HCT116 (cell line): Measurements from ENCODE around the gene EEPD1. TPM values are rescaled to one million over a fixed set of nuclear protein-coding genes. Genes with fewer than 3 reads are reported as not detected.
"Not testable (repeated sequence)": the region's sequence is repeated elsewhere in the genome, so short reads cannot be mapped to it uniquely, and the experiment has no call there.

Experiments
- ATAC-seq: fragments of 200-7000 bp; cut with Tn5 transposase; 2 replicates; pipeline ENCODE4 v1.9.1; 2020; ENCODE audit warnings: mild to moderate bottlenecking, moderate library complexity
- BruUV-seq: library from RNA; stranded (reverse); fragments of 400-500 nt; replicated peaks from 2 replicates; lab custom pipeline; 2021; lab: Mats Ljungman, UMichigan
- CTCF ChIA-PET: fragments of 300-600 bp; sonication (Branson Sonifier 250); formaldehyde crosslinking; loops from one replicate; lab custom pipeline; 2021; ENCODE audit warnings: antibody characterized with exemption; lab: Charles Lee
- POLR2A ChIA-PET: fragments of 300-600, 350-600 bp; sonication (Branson Sonifier 250); formaldehyde crosslinking; loops from one replicate; lab custom pipeline; 2021; ENCODE audit warnings: antibody characterized with exemption; lab: Charles Lee
- RAD21 ChIA-PET, 2 experiments: fragments of 300-600 bp; sonication (Branson Sonifier 250); formaldehyde crosslinking; loops; one replicate each; lab custom pipeline; 2023; ENCODE audit warnings: low total read pairs in 2 of 2; ENCODE audit not compliant: uncharacterized antibody in 2 of 2, unreplicated experiment in 2 of 2, low non-redundant PET in 1 of 2; lab: Charles Lee
- DNase-seq: peaks from one replicate; pipeline ENCODE4 v3.0.0-alpha.2; 2010; ENCODE audit warnings: low read depth, low spot score
- H2AFZ ChIP-seq: fragments of 200-600 bp; shearing (Covaris generic), sonication (generic); 2 replicates; pipeline ENCODE4 v1.6.1; 2017; ENCODE audit warnings: low read depth, mixed run types, mixed read lengths, antibody characterized with exemption, low read length; ENCODE audit not compliant: poor library complexity, severe bottlenecking
- H3K27ac ChIP-seq: 2 replicates; pipeline ENCODE4 v1.5.1; 2012; ENCODE audit warnings: low read depth, low read length
- H3K27me3 ChIP-seq: fragments of 200-600 bp; sonication (generic); 2 replicates; pipeline ENCODE4 v1.6.1; 2016; ENCODE audit warnings: mixed run types, low read length, mixed read lengths; ENCODE audit not compliant: insufficient read depth
- H3K36me3 ChIP-seq, 2 experiments: fragments of 200-500 bp in 1 of 2; fragments of 200-600 bp in 1 of 2; sonication (Bioruptor generic) in 1 of 2; sonication (generic) in 1 of 2; 2 replicates each; pipeline versions ENCODE4 v1.5.1 to v1.6.1; 2014 to 2016; ENCODE audit warnings: low read length in 2 of 2, inconsistent platforms in 1 of 2, mixed read lengths in 1 of 2, mixed run types in 1 of 2; ENCODE audit not compliant: insufficient read depth in 2 of 2, control insufficient read depth in 1 of 2
- H3K4me1 ChIP-seq, 2 experiments: fragments of 200-600 bp in 1 of 2; sonication (generic) in 1 of 2; 2 replicates each; pipeline versions ENCODE4 v1.5.1 to v1.6.1; 2012 to 2017; ENCODE audit warnings: low read length in 2 of 2, inconsistent platforms in 1 of 2, mild to moderate bottlenecking in 1 of 2, mixed read lengths in 1 of 2, mixed run types in 1 of 2, moderate library complexity in 1 of 2; ENCODE audit not compliant: insufficient read depth in 2 of 2, control insufficient read depth in 1 of 2
- H3K4me2 ChIP-seq: fragments of 200-600 bp; sonication (generic); 2 replicates; pipeline ENCODE4 v1.6.1; 2017; ENCODE audit warnings: mixed run types, low read length, mixed read lengths
- H3K4me3 ChIP-seq, 2 experiments: fragments of 200-600 bp in 1 of 2; sonication (generic) in 1 of 2; replicated peaks in 1 of 2; 2 replicates each; pipeline ENCODE4 v1.5.1; 2011 to 2016; ENCODE audit warnings: low read length in 2 of 2, control low read depth in 1 of 2, low read depth in 1 of 2, mild to moderate bottlenecking in 1 of 2, mixed read lengths in 1 of 2, mixed run types in 1 of 2
- H3K79me2 ChIP-seq: fragments of 200-600 bp; sonication (generic); 2 replicates; pipeline ENCODE4 v1.6.1; 2017; ENCODE audit warnings: mild to moderate bottlenecking, mixed run types, low read length, moderate library complexity, mixed read lengths; ENCODE audit not compliant: insufficient read depth
- H3K9ac ChIP-seq: fragments of 200-600 bp; sonication (generic); 2 replicates; pipeline ENCODE4 v1.6.1; 2016; ENCODE audit warnings: low read length, mixed read lengths
- H3K9me2 ChIP-seq: fragments of 200-600 bp; sonication (generic), shearing (Covaris generic); 2 replicates; pipeline ENCODE4 v1.6.1; 2017; ENCODE audit warnings: mixed run types, mild to moderate bottlenecking, moderate library complexity; ENCODE audit not compliant: insufficient read depth
- H3K9me3 ChIP-seq, 2 experiments: fragments of 200-500 bp in 1 of 2; fragments of 200-600 bp in 1 of 2; sonication (Bioruptor generic) in 1 of 2; sonication (generic) in 1 of 2; 2 replicates each; pipeline ENCODE4 v1.6.1; 2014 to 2017; ENCODE audit warnings: low read length in 2 of 2, mixed read lengths in 2 of 2, inconsistent platforms in 1 of 2, low read depth in 1 of 2, mild to moderate bottlenecking in 1 of 2, mixed run types in 1 of 2, moderate library complexity in 1 of 2; ENCODE audit not compliant: control insufficient read depth in 1 of 2, insufficient read depth in 1 of 2
- H4K20me1 ChIP-seq: fragments of 200-600 bp; sonication (generic), shearing (Covaris generic); 2 replicates; pipeline ENCODE4 v1.6.1; 2017; ENCODE audit warnings: mixed run types, mild to moderate bottlenecking, moderate library complexity; ENCODE audit not compliant: insufficient read depth
- CBX3 ChIP-seq: IDR thresholded peaks from 2 replicates; pipeline ENCODE4 v1.6.1; 2012; ENCODE audit warnings: low read depth
- EGR1 ChIP-seq: IDR thresholded peaks from 2 replicates; pipeline ENCODE4 v1.6.1; 2012; ENCODE audit warnings: low read depth
- ELF1 ChIP-seq: IDR thresholded peaks from 2 replicates; pipeline ENCODE4 v1.6.1; 2012; ENCODE audit warnings: low read depth, borderline replicate concordance
- EZH2 ChIP-seq: fragments of 200-600 bp; sonication (generic); IDR thresholded peaks from 2 replicates; pipeline ENCODE4 v1.6.1; 2017; ENCODE audit warnings: antibody characterized with exemption, mixed run types
- SIN3A ChIP-seq: IDR thresholded peaks from 2 replicates; pipeline ENCODE4 v1.6.1; 2012; ENCODE audit warnings: low read depth
- SP1 ChIP-seq: IDR thresholded peaks from 2 replicates; pipeline ENCODE4 v1.6.1; 2012; ENCODE audit warnings: low read depth
- SRF ChIP-seq: IDR thresholded peaks from 2 replicates; pipeline ENCODE4 v1.6.1; 2012; ENCODE audit warnings: low read depth
- TCF7L2 ChIP-seq: IDR thresholded peaks from 2 replicates; pipeline ENCODE4 v1.7.0; 2011; ENCODE audit warnings: borderline replicate concordance, inconsistent platforms; ENCODE audit not compliant: insufficient read depth, insufficient read length; ENCODE audit errors: extremely low read depth
- ZNF274 ChIP-seq: fragments of 200-500 bp; sonication (Bioruptor generic); IDR thresholded peaks from 2 replicates; pipeline ENCODE4 v1.6.1; 2014; ENCODE audit warnings: mild to moderate bottlenecking, low read depth, low read length, inconsistent platforms
- intact Hi-C: fragments of 100-400 bp; cut with micrococcal nuclease; formaldehyde crosslinking; loops from 2 replicates; pipeline ENCODE4 v1.10.0; 2022
- total RNA-seq: library from RNA; stranded (reverse); gene quantifications from one replicate; pipeline ENCODE4 v1.2.1, GENCODE V29; 2021; ENCODE audit not compliant: unreplicated experiment

The EEPD1 gene
- total RNA-seq, 1 experiment from 2014 or later = 4.2 TPM

- TF ChIP-seq SIN3A (no peak; the same call in 1 of the 2 replicates), ZNF274 (no peak), SP1 (peak; percentile 78), EZH2 (no peak), SRF (no peak), ELF1 (no peak)
Measured at GRCh38 chr7:36152756-36153570, at the start of gene EEPD1 (continued).

- no peak for DNase-seq
- ChIA-PET CTCF (no interaction called here), RAD21 (no interaction called here), POLR2A (interaction anchor here (1.2 kb wide), 1 partner anchor 40 kb away, joined by 3 read pairs; no protein-coding TSS in a partner anchor)
- no peak for TF ChIP-seq TCF7L2
- no peak for TF ChIP-seq CBX3
- TF ChIP-seq EGR1 = no peak
- TF ChIP-seq SP1 = no peak
- intact Hi-C loops = no loop called here
- ATAC-seq = no peak
- no peaks in the 10 kb centered on the region for H4K20me1 ChIP-seq
- no peaks in the 10 kb centered on the region for H3K79me2 ChIP-seq
- BruUV-seq = no TSS peak
- no peaks in the 10 kb centered on the region for H3K27me3 ChIP-seq
- H3K36me3 ChIP-seq = no peaks in the 10 kb centered on the region
- H2AFZ ChIP-seq = no peak overlapping the region
- no peak overlapping the region for H3K4me2 ChIP-seq
- H3K9me3 ChIP-seq = no peaks in the 10 kb centered on the region
- no peak overlapping the region for H3K4me3 ChIP-seq
- no peaks in the 10 kb centered on the region; a peak in 1 of 4 replicates for H3K4me1 ChIP-seq
- H3K9me2 ChIP-seq = no peaks in the 10 kb centered on the region
- H3K9ac ChIP-seq = no peak overlapping the region
- H3K27ac ChIP-seq = no peak overlapping the region
Measured at GRCh38 chr7:36103837-36104561, 49.1 kb upstream of the EEPD1 start.

GRCh38 chr7:36106972-36107908 is 45.8 kb upstream of the EEPD1 start:
- H3K27me3 ChIP-seq, DNase-seq, H3K4me1 ChIP-seq, H3K36me3 ChIP-seq, H2AFZ ChIP-seq, ATAC-seq, H4K20me1 ChIP-seq, H3K4me3 ChIP-seq, H3K9me2 ChIP-seq, BruUV-seq, H3K27ac ChIP-seq, POLR2A ChIA-PET, H3K9me3 ChIP-seq, H3K9ac ChIP-seq, RAD21 ChIA-PET, H3K4me2 ChIP-seq, H3K79me2 ChIP-seq: not testable (repeated sequence)
- CTCF ChIA-PET = interaction anchor here (0.8 kb wide), 1 partner anchor 42 kb away, joined by 5 read pairs; no protein-coding TSS in a partner anchor
- intact Hi-C loops = loop anchor here (2.0 kb wide), 1 partner anchor 44 kb away; no protein-coding TSS in a partner anchor
